ENCODE results near the gene SMARCD1. TPM values are rescaled to one million over a fixed set of nuclear protein-coding genes. Genes with fewer than 3 reads are reported as not detected.

The SMARCD1 gene
- 100 to 1,000 TPM; 132 to 141 (median 139) TPM for polyA plus RNA-seq (ENCODE audit: insufficient read depth in 1 of 5, insufficient read length in 5 of 5, low replicate concordance in 1 of 5)
- long read RNA-seq, donor 1, transcript SMARCD1-202 (13 exons, 3,658 nt) = major isoform, 7 of 30 reads
- long read RNA-seq, donor 1, partial matches to known transcripts = 15 of 30 reads
- long read RNA-seq, donor 1, other reads (novel, unspliced or antisense) = 0 of 30 reads
- long read RNA-seq, donor 2, transcript SMARCD1-202 (13 exons, 3,658 nt) = major isoform, 5 of 7 reads
- long read RNA-seq, donor 2, partial matches to known transcripts = 0 of 7 reads
- long read RNA-seq, donor 2, other reads (novel, unspliced or antisense) = 0 of 7 reads
- long read RNA-seq, donor 3, transcript SMARCD1-202 (13 exons, 3,658 nt) = major isoform, 5 of 16 reads
- long read RNA-seq, donor 3, partial matches to known transcripts = 5 of 16 reads
- long read RNA-seq, donor 3, other reads (novel, unspliced or antisense) = 0 of 16 reads
- long read RNA-seq, donor 4, partial matches to known transcripts = 7 of 10 reads
- long read RNA-seq, donor 4, other reads (novel, unspliced or antisense) = 0 of 10 reads
- long read RNA-seq, donor 5, transcript SMARCD1-202 (13 exons, 3,658 nt) = major isoform, 8 of 33 reads
- long read RNA-seq, donor 5, transcript SMARCD1-204 (4 exons, 587 nt) = minor isoform, 7 of 33 reads
- long read RNA-seq, donor 5, partial matches to known transcripts = 18 of 33 reads
- long read RNA-seq, donor 5, other reads (novel, unspliced or antisense) = 0 of 33 reads
- long read RNA-seq, donor 6, transcript SMARCD1-202 (13 exons, 3,658 nt) = major isoform, 7 of 35 reads
- long read RNA-seq, donor 6, partial matches to known transcripts = 24 of 35 reads
- long read RNA-seq, donor 6, other reads (novel, unspliced or antisense) = 0 of 35 reads
- long read RNA-seq, donor 7, transcript SMARCD1-202 (13 exons, 3,658 nt) = major isoform, 11 of 16 reads
- long read RNA-seq, donor 7, partial matches to known transcripts = 0 of 16 reads
- long read RNA-seq, donor 7, other reads (novel, unspliced or antisense) = 0 of 16 reads
- long read RNA-seq, donor 8, partial matches to known transcripts = 0 of 3 reads
- long read RNA-seq, donor 8, other reads (novel, unspliced or antisense) = 0 of 3 reads

DNA sequence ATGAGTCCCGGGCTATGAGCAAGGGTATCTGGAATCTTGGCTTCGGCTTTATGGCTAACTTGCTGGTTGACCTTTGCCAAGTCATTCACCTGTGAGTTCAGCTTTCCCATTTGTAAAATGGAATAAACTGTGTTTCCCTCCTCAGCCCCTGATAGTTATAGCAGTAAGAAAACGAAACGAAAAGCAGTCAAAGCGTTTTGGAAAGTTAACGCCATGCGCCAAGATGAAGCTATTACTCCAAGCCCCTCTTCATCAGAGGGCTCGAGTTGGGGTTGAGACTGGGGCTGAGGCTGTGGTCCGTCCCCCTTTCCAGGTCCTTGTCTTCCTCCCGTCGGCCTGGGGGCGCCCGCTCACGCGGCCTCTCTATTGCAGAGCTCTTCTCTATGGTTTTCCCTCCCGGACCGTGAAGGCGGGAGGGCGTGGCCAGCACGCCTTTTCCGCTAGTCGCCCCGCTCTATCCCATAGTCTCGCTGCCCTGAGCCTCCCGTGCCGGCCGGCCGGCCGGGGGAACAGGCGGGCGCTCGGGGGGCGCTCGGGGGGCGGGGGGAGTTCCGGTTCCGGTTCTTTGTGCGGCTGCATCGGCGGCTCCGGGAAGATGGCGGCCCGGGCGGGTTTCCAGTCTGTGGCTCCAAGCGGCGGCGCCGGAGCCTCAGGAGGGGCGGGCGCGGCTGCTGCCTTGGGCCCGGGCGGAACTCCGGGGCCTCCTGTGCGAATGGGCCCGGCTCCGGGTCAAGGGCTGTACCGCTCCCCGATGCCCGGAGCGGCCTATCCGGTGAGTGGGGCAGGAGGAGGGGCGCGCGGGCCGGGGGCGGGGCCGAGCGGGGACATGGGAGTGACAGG, at the start of gene SMARCD1:
Gene SMARCD1 (plus strand): TSS at position 568 of the 840 bp plus-strand sequence. CDS start 28 bp downstream, at position 596.
- peak; percentile 91 to 93 for DNase-seq

DNA sequence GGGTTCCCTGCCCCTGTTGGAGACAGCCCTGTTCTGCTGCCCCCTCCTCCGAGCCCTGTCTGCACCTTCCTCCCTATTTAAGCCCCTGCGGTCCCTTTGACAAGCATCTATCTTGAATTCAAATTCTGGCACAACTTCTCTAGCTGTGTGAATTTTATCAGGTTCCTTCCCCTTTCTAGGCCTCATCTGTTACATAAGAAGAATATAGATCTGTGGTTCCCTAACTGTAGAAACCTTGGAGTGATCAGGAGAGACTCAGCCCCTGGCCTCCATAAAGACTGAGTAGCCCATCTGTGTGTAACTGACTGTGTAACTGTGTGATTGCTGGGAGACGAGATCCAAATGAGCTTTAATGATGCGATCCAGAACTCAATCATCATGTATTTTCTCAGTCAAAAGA, 46.8 kb upstream of the SMARCD1 start:
- no peak for DNase-seq

DNA sequence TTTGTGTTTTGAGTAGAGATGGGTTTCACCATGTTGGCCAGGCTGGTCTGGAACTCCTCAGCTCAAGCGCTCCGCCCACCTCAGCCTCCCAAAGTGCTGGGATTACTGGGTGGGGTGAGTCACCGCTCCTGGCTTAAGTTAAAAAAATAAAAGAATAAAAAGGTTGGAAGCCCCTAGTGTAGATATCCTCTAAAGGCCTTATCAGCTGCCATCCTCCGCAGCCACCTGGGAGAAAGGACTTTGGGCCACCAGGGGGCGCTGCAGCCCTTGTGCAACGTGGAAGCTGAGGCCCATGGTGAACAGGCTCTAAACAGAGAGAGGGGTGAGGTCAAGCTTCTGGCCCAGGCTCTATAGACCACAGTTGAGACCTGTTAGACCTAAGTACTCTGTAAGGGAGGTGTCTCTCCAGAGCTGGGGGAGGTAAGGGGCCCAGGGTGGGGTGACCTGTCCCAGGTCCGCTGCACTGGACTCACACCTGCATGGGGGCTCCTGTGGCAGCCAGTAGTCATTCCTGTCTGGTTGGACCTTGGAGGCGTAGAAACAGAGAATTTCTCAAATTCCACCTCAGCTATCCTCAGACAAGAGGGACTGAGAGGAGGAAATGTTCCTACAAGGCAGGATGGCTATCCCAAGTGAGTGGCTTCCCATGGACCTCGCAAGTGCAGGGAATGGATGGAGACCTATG, 45.8 kb upstream of the SMARCD1 start:
- DNase-seq = no peak

DNA sequence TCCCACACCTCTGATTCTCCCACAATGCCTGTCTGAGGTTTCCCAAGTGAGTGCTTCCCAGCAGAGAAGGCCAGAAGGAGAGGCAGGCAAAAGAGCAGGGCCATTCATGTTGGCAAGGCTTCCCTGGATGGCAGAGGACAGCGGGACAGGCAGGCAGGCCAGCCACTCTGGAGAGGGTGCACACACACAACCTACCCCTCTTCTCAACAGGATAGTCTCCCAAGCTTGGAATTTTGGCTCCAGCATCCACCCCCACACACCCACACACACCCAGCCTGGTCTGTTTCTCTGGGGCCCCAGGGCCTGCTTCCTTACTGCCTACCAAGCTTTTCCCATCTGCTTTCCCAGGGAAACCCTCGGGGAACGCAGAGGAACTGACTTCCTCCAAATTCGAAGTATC, 44.5 kb upstream of the SMARCD1 start:
- no peak for DNase-seq

DNA sequence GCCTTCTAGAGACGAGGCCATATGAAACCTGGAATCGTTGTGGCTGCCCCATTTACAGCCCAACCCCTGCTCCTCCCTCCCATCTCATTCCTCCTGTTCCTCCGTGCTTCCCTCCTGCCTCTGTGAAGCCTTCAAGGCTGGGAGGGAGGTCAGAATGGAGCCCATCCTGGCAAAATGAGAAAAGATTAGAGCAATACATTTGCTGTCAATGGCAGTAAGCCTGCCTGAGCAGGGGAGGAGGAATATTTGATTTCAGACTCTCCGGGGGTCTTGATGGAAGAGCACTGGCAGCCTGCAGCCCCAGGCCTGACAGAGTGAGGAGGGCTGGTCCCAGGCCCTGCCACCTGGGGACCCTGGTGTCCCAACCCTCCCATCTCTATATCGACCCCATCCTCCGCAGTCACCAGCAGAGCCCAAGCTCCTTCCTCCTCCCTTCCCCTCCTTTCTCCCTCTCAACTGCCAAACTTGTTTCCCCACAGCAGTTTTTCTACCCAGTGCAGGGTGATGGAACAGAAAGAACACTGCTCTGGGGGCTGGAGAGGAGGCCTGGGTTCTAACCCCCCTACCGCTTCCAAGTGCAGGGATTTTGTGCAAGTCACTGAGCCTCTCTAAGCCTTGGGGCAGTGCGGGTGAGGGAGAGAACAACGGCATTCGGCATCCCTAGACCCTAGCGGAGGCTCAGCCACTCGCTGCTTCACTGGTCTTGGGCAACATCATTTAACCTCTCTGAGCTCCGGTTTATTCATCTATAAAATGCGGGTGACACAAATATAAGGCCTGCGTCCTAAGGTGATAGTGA, 43.9 kb upstream of the SMARCD1 start:
- DNase-seq = no peak

DNA sequence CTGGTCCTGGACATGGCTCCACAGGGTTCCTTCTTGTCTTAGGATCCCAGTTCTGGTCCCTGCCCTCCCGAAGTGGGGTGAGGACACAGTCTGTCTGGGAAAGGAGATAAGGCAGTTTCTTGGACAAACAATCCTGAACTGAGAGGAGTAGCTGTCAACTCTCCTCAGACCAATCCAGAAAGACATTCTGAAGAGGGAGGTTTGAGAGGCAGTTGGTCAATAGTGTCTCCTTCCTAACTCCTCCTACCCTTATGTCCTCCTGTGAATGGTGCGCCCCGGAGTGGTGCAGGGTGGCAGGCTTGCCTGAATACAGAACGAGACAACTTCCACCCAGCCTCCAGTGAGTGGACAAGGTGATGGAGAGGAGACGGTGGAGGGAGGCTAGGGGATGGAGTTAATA, 43.2 kb upstream of the SMARCD1 start:
- no peak for DNase-seq

DNA sequence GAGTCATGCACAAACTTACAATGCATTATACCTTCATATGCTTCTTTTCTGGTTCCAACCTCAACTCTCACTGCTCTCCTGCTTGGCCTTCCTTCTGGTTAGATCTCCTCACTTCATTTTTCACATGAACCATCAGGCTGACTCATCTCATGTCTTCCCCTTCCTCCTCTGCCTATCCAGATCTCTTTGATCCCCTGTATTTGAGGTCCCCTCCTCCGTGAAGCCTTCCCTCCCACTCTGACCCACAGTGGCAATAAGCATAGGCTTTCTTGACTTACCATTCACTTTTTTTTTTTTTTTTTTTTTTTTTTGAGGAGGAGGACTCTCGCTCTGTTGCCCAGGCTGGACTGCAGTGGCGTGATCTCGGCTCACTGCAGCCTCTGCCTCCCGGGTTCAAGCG, 42.4 kb upstream of the SMARCD1 start:
- no peak for DNase-seq

DNA sequence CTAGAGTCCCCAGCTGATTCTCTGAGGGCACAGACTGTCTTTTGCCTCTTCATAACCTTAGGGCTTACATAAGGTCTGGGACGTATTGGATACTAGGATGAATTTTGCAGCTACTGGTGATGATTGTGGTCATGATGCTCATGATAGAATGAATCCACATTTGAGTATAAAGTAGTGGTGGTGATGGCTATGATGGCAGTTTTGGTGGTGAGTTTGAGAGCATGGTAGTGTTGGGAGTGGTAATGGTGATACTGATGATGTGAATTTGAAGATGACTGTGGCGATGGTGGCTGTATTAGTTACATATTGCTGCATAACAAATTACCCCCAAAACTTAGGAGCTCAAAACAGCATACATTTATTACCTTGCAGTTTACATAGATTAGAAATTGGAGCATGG, 41.8 kb upstream of the SMARCD1 start:
- no peak for DNase-seq

DNA sequence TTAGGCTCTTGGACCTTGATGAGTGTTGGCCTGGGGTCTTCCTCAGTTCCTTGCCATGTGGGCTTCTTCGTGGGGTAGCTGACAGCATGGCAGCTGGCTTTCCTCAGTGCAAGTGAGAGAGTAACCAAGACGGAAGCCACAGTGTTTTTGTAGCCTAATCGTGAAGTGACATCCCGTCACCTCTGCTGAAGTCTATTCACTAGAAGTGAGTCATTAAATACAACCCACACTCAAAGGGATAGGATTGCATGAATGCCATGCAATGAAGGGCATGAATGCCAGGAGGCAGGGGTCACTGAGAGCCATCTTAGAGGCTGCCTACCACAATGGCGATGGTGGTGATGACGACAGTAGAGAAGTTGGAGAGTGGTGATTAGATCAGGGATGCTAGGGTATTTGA, 41.3 kb upstream of the SMARCD1 start:
- DNase-seq = no peak

DNA sequence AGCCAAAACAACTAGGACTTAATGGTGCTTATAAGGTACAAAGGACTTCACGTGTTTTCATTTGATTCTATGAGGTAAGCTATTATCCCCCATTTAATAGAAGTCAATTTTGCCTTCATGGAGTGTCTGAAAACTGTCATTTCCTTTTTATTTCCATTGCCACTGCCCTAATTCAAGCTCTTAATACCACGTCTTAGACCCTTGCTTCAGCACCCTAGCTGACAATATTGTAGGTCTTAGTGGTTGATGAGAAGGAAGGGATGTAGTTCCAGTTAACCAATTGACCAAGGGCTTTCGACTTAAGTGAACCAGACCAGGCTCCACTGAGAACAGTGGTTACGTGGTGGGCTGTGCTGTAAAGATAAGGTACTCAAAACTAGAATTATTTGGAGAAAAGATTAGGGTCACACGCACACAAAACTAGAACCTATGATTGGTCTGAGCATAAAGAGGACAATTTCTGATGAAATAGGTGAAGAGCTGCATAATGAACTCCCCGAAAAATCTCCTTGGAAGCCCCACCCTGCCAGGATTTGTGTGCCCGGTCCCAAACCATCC, 37.4 kb upstream of the SMARCD1 start:
- DNase-seq = no peak

DNA sequence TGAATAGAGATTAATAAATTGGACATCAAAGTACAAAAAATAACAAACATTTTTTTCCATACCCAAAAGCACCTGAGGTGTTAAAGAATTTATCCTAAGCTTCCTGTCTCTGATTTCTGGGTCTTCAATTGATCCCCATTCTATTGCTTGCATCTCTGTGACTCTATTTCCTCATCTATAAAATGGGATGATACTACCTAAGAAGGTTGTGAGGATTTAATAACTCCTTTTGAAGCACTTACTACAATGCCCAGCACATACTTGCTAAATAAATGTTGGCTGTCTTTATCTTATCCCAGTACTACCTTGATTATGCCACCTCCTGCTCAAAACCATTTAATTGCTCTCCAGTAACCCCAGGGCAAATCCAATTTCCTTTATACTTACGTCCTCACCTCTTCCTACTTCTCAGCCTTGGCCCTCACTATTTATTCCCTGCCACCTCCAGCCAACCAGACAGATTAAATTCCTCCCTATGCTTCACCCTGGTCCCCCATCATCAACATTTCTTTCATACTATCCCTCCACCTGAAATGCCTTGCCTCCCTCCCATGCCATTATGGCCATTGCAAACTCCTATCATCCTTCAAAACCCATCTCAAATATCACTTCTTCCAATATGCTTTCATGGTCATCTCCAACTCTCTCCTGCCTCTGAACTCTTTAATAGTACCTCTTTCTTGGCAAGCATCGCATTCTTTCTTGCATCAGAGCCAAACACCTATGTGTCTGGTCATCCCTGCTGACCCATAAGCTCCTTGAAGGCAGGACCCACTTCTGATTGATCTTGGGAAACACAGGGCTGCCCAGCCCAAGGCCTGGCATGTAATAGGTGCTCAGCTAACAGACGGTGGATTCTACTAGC, 35.7 kb upstream of the SMARCD1 start:
- no peak for DNase-seq

DNA sequence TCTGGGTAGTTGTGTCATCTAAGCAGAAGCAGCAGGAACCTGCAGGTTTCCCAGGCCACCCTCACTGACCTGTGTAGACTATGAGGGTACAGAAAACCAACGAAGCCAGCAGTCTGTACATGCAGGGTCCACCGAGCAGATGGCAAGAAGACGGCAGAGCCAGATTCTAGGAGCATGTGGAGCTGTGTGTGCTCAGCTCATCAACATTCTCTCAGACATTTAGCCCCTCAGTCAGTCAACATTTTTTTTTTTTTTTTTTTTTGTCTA, 35.1 kb upstream of the SMARCD1 start:
- no peak for DNase-seq

DNA sequence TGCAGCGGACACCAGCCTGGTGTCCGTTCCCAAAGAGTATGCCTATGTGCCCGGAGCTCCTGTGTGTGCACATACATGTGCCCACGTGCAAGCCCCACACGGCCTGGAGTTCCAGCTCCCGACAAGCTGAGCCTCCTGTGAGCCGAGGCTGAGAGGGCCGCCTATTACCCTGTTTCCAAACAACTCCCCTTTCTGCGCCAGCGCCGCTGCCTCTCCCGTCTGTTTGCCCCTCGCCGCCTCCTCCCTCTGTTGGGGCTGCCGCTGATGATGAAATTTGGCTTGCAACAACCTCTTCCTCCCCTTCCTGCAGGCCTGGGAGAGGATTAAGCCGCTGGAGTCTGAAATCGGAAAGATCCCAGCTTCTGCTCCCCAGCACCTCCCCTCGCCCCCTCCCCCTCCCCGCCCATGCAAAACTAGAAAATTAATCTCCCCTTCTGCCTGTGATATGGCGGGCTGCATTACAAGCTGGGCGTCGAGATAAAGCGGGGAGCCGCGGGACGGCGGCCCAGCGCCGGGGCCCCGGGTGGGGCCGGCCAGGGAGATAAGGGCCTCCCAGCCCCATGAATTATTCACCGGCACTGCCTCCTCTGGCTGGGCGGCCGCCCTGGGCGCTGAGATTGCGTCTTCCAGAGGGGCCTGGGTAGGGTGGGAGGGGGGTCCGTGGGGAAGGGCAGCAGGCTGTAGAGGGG, 34.6 kb upstream of the SMARCD1 start:
- DNase-seq = peak; percentile 80 to 87

DNA sequence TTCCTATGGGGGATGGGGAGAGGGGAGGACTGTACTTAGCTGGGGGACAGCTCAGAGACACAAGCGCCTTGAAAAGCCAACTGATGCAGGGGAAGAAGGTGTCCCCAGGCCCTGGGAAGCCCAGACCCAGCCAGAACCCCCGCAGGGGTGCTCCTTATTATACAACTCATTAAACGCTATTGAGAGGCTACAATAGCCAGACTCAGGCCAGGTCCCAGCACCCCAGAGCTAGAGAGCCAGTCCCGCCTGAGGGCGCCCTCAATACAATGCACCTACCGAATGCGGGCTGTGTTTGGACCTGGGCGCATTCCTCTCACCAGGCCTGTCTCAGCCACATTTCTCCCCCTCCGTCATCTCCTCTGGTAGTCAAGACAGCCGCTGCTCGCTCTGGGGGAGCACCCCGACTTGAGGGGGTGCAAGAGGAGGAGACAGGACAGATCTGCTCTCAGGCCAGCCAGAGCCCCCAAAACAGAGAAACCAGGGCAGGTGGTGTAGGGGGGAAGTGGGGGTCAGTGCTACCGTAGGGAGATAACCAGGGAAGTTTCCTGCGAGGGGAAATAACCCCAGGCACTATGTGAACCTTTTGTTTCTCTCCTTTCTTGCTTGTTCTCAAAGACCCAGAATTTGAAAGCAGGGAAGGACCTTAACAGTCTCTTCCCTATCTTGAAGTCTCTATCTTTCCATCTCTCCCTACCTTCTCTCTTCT, 33.9 kb upstream of the SMARCD1 start:
- no peak for DNase-seq

DNA sequence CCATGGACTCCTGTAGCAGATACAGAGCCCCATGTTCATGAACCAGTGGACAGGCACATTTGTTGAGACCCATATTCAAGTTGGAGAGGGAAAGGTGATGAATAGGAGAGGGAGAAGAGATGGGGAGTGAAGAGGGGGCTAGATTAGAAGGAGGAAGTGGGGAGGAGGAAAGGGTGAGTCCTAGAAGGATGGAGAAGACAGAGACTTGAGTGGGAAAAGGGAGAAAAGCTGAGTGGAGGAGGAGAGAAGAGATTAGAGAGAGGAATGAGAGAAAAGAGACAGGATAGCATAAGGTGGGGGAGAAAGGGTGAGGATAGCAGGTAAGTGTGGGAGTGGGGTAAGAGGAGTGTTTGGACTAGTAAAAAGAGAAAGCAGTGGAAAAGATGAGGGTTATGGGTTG, 32.6 kb upstream of the SMARCD1 start:
- DNase-seq = no peak

DNA sequence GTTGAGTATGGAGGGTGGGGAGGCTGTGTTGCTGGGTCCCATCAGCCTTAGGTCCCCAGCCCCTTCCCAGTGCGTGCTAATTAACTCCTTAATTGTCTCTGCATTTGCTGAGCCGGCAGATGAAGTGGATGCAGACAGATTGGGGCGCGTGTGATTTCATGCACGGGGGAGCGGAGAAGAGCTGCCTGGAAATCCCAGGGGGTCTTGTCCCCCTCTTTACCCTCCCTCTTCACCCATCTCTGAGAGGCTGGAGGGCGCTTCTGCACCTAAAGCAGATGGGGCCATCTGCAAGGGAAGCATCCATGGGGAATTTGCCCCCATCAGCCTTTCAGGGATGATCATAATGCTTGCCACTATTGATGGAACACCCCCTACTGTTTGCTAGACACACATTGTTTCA, 32.2 kb upstream of the SMARCD1 start:
- DNase-seq = no peak

DNA sequence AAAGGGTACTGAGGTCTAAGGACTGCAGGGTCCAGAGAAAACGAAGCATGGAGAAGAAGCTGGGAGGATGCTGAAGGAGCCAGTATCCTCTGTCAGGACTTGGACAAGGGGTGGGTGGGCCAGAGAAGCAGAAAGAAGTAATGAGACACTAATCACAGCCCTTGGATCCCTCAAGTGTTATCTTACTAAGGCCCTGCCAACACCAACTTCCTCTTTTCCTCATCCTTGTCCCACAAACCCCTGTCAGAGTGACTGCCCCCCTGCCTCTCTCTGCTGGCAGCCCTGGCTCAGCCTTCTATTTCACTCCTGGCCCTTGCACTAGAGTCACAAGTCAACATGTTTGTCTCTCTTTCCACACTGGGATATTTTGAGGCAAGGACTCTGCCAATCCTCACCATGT, 31.6 kb upstream of the SMARCD1 start:
- no peak for DNase-seq
